Gastroesophageal sphincter (tissue), 3 donors: Measurements from ENCODE around the gene TRERF1.

Source experiments
- CTCF ChIP-seq, 4 experiments: fragments of 200-600 bp in 2 of 4; fragments of 450-650 bp in 2 of 4; sonication (generic) in 1 of 4; IDR thresholded peaks; one replicate each; pipeline ENCODE4 v1.5.1; 2017 to 2019; ENCODE audit warnings: antibody characterized with exemption in 4 of 4, mild to moderate bottlenecking in 2 of 4, moderate library complexity in 2 of 4
- POLR2A ChIP-seq, 2 donors: fragments of 450-650 bp; IDR thresholded peaks; one replicate each; pipeline ENCODE4 v1.6.1; 2017; ENCODE audit warnings: antibody characterized with exemption in 2 of 2, mild to moderate bottlenecking in 2 of 2, moderate library complexity in 1 of 2

- TF ChIP-seq CTCF (IDR thresholded peaks at IDR 0.05) = no peak
- no peak for TF ChIP-seq POLR2A (IDR thresholded peaks at IDR 0.05)
Measured at GRCh38 chr6:42225029-42225339, 226.7 kb downstream of the TRERF1 start.
